GM06990 (cell line): Measurements from ENCODE around the gene HERC5.

ENCODE experiments used
- DNase-seq: peaks from one replicate; pipeline ENCODE4 v3.0.0-alpha.2; 2011; ENCODE audit not compliant: insufficient read length; ENCODE audit errors: extremely low read depth
- H3K27me3 ChIP-seq: replicated peaks from 2 replicates; pipeline ENCODE4 v1.6.0; 2011; ENCODE audit warnings: low read length; ENCODE audit not compliant: control insufficient read depth, insufficient read depth
- H3K36me3 ChIP-seq: 2 replicates; pipeline ENCODE4 v1.5.1; 2011; ENCODE audit warnings: low read length; ENCODE audit not compliant: control insufficient read depth, insufficient read depth
- H3K4me3 ChIP-seq: replicated peaks from 2 replicates; pipeline ENCODE4 v1.5.1; 2011; ENCODE audit warnings: low read depth, mild to moderate bottlenecking, control low read depth, low read length
- TF ChIP-seq, protein P1 (sequence below): IDR thresholded peaks from 2 replicates; pipeline ENCODE4 v1.5.1; 2011; ENCODE audit warnings: low read length, control low read depth, mild to moderate bottlenecking, inconsistent platforms; ENCODE audit not compliant: insufficient read depth, poor library complexity, severe bottlenecking

HERC5 gene

DNA sequence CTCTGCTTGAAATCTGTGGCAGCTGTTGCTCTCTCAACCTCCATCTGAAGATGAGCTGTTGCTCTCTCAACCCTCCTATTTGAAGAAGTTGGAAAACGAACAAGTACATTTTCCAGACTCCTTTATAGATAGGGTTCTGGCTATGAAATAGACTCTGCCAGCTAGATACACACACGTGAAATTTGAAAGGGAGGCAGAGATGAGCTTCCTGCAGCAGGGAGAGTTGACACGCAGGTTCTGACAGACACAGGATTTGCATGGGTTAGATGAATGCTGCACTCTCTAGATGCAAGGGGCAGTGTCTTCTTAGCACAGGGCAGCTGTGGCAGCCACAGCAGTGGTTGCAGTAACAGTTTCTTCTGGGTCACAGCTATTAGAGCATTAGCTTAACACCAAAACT lies 74.6 kb downstream of the HERC5 start:
- H3K36me3 ChIP-seq = no peaks in the 10 kb centered on the region
- H3K27me3 ChIP-seq = no peaks in the 10 kb centered on the region
- TF ChIP-seq, protein P1, sequence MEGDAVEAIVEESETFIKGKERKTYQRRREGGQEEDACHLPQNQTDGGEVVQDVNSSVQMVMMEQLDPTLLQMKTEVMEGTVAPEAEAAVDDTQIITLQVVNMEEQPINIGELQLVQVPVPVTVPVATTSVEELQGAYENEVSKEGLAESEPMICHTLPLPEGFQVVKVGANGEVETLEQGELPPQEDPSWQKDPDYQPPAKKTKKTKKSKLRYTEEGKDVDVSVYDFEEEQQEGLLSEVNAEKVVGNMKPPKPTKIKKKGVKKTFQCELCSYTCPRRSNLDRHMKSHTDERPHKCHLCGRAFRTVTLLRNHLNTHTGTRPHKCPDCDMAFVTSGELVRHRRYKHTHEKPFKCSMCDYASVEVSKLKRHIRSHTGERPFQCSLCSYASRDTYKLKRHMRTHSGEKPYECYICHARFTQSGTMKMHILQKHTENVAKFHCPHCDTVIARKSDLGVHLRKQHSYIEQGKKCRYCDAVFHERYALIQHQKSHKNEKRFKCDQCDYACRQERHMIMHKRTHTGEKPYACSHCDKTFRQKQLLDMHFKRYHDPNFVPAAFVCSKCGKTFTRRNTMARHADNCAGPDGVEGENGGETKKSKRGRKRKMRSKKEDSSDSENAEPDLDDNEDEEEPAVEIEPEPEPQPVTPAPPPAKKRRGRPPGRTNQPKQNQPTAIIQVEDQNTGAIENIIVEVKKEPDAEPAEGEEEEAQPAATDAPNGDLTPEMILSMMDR = no peak
- H3K4me3 ChIP-seq = no peak overlapping the region
- no peak for DNase-seq

DNA sequence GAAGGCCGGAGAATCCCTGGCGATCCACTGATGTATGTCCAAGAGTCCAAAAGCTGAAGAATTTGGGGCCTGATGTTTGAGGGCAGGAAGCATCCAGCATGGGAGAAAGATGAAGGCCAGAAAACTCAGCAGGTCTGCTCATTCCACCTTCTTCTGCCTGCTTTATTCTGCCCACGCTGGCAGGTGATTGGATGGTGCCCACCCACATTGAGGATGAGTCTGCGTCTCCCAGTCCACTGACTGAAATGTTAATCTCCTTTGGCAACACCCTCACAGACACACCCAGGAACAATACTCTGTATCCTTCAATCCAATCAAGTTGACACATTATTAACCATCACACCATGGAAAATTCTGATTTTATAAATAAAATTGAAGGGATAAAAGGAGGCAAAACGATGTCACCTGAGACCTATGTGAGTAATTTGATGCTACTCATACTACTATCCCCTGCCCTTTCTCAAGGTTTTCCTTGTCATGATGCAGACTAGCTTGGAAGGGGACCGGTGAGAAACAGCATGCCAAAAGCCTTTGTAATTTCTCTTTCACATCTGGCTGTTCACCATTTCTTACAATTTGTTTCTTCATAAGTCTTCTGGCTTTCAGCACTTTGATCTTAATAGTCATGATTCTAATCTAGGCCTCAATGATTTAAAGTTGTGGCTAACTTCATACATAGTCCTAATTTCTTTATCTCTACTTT lies 76.3 kb downstream of the HERC5 start:
- TF ChIP-seq, protein P1 = no peak
- H3K36me3 ChIP-seq = no peaks in the 10 kb centered on the region
- no peak for DNase-seq
- H3K27me3 ChIP-seq = no peaks in the 10 kb centered on the region
- H3K4me3 ChIP-seq = no peak overlapping the region

DNA sequence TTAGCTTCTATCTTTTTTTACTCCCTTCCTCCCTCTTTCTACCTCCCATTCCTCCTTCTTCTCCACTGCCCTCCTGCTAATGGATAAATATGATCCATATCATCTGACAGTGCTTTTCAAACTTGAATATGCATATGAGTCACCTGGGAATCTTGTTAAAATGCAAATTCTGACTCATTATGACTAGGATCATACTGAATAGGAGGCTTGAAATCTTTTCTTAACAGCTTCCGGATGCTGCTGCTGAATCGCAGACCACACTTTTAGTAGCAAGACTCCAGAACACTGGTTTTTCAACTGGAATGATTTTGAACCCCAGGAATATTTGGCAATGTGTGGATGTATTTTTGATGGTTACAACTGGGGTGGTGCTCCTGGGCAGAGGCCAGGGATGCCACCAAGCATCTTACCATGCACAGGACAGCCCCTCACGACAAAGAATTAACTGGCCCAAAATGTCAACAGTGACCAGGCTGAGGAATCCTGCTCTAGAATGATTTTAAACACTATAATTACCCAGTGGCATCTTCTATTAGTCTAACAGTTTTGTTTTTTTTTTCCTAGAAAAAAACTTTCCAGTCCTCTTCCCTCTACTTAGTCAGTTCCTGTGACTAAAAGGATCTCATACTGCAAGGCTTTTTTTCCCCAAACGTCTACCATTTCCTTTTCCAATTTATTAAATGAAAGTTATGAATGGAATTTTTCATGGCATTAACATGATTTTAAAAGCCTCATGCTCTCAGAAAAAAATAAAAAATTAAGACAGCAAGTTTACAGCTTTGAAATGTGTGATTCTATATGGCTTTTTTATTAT lies 77.2 kb downstream of the HERC5 start:
- TF ChIP-seq, protein P1 = no peak
- H3K4me3 ChIP-seq = no peak overlapping the region
- DNase-seq = no peak

DNA sequence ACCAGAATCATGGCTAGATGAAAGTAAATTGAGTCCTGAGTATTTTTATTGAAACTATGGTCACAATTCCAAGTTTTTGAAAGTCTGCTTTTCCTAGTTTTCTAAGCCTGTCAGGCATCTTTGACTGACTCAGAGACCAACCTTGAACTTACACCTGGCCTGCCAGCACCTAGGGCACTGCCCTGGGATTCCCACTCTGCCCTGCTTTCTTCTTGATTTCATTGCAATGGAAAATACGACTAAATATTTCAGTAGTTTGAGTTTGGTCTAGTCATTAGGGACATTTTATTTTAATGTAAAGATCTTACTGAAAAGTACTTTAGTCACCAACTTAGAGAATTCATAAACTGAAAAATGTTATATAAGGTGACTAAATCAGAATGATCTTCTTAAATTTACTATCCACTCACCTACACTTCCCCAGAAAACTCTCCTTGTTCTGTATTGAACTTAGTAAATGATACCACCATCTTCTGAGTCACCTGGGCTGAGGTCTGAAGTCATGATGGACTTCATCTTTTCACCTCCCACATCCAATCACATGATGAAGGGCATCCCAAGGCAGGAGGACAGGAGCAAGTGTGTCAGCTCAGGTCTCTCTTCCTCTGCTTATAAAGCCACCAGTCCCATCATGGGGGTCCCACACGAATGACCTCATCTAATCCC lies 78.3 kb downstream of the HERC5 start:
- TF ChIP-seq, protein P1 = no peak
- Histone ChIP-seq H3K4me3 (no peak overlapping the region), H3K36me3 (no peaks in the 10 kb centered on the region), H3K27me3 (no peaks in the 10 kb centered on the region)
- no peak for DNase-seq

More for the DNA sequence above, 77.2 kb downstream of the HERC5 start:
- no peaks in the 10 kb centered on the region for H3K36me3 ChIP-seq
- no peaks in the 10 kb centered on the region for H3K27me3 ChIP-seq

DNA sequence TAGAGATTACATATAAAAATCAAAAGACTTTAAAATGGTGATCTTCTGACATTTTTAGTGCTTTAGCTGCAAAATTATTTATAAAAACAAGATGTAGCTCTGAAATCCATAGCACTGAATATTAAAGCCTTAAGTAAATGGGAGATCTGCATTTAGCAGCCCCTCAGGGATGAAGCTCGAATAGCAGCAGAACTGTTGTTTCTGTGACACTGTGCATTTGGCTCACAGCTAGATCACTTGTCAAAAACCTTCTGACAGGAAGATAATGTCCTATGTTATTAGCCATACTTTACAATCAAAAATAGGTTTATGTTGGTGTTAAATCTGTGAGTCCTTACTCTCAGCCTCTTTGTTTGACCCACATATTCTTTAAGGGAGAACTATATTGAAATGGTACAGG lies 80.8 kb downstream of the HERC5 start:
- no peak for DNase-seq
- TF ChIP-seq, protein P1 = no peak
- H3K27me3 ChIP-seq = no peaks in the 10 kb centered on the region
- H3K4me3 ChIP-seq = no peak overlapping the region
- no peaks in the 10 kb centered on the region for H3K36me3 ChIP-seq
